Tongue (tissue), 2 donors: ENCODE measurements around the gene LPP. TPM values are rescaled to one million over a fixed set of nuclear protein-coding genes. Genes with fewer than 3 reads are reported as not detected.

Source experiments
- DNase-seq: peaks from one replicate; pipeline ENCODE4 v3.0.0-alpha.2; 2015
- total RNA-seq: library from RNA; depleted of rRNA; stranded (reverse); fragments of >200 nt; gene quantifications from one replicate; pipeline ENCODE4 v1.2.3, GENCODE V29; 2014

Gene LPP
- total RNA-seq, 1 donor from 2014 or later: 59.4 TPM

- DNase-seq: no peak
Observed at GRCh38 chr3:188568736-188569135, 414.8 kb downstream of the LPP start.

GRCh38 chr3:188571531-188572095 is 417.7 kb downstream of the LPP start:
- DNase-seq: no peak

GRCh38 chr3:188573291-188573940 is 419.5 kb downstream of the LPP start:
- no peak for DNase-seq

GRCh38 chr3:188573956-188574355 is 420.0 kb downstream of the LPP start:
- DNase-seq: no peak

- DNase-seq: peak; percentile 66
Observed at GRCh38 chr3:188574885-188575284, 420.9 kb downstream of the LPP start.

GRCh38 chr3:188575501-188575900 is 421.5 kb downstream of the LPP start:
- DNase-seq: no peak

GRCh38 chr3:188577539-188577938 is 423.6 kb downstream of the LPP start:
- DNase-seq: no peak

- peak; percentile 79 for DNase-seq
Observed at GRCh38 chr3:188578576-188579363, 424.8 kb downstream of the LPP start.

GRCh38 chr3:188580223-188580622 is 426.3 kb downstream of the LPP start:
- DNase-seq: no peak

- no peak for DNase-seq
Observed at GRCh38 chr3:188580659-188581058, 426.7 kb downstream of the LPP start.

GRCh38 chr3:188581365-188581764 is 427.4 kb downstream of the LPP start:
- no peak for DNase-seq

GRCh38 chr3:188581792-188582191 is 427.8 kb downstream of the LPP start:
- no peak for DNase-seq

GRCh38 chr3:188583341-188584161 is 429.6 kb downstream of the LPP start:
- DNase-seq: no peak

- DNase-seq: peak; percentile 29
Observed at GRCh38 chr3:188584162-188584529, 430.2 kb downstream of the LPP start.

- peak; percentile 22 for DNase-seq
Observed at GRCh38 chr3:188584958-188585689, 431.2 kb downstream of the LPP start.

- DNase-seq: no peak
Observed at GRCh38 chr3:188589071-188589470, 435.1 kb downstream of the LPP start.

- no peak for DNase-seq
Observed at GRCh38 chr3:188589771-188590170, 435.8 kb downstream of the LPP start.

- DNase-seq: no peak
Observed at GRCh38 chr3:188590557-188590956, 436.6 kb downstream of the LPP start.

GRCh38 chr3:188594139-188594538 is 440.2 kb downstream of the LPP start:
- DNase-seq: no peak

- peak; percentile 46 for DNase-seq
Observed at GRCh38 chr3:188595890-188596376, 442.0 kb downstream of the LPP start.

GRCh38 chr3:188598894-188599293 is 444.9 kb downstream of the LPP start:
- DNase-seq: no peak

- DNase-seq: no peak
Observed at GRCh38 chr3:188602111-188602510, 448.2 kb downstream of the LPP start.
